Measurements from ENCODE around the gene PLCB1.

DNA sequence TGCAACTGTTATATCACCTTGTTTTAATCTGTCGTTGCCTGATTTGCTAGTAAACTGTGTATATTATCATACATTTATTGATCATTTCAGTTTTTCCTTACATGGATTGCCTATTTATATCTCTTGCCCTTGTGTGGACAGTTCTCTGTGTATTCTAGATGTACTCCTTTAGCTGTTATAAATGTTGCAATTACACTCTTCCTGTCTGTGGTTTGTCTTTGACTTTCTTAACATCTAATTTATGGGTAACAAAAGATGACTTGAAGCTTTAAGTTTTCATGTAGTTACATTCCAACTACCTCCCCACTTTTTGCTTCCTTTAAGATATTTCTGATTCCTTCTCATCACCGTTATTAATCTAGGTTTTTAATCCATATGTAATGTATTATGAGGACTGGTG is 22.6 kb downstream of the PLCB1 start:
- no peak for TF ChIP-seq CTCF (IDR thresholded peaks at IDR 0.05)
- TF ChIP-seq POLR2A (IDR thresholded peaks at IDR 0.05) = no peak

Measured in Peyer's patch (tissue), 4 donors.